HG03095 (cell line): ENCODE data around the gene MYL4.
"Not testable (repeated sequence)": the region's sequence is repeated elsewhere in the genome, so short reads cannot be mapped to it uniquely, and the experiment has no call there.

Source experiments
- ATAC-seq: cut with Tn5 transposase; IDR thresholded peaks from one replicate; pipeline ENCODE4 v1.9.1; 2021; ENCODE audit warnings: moderate library complexity; ENCODE audit not compliant: unreplicated experiment

Gene MYL4

GRCh38 chr17:47269561-47270280, 60.6 kb downstream of the MYL4 start:
- ATAC-seq, result not testable (repeated sequence)

- no peak for ATAC-seq
Measured at GRCh38 chr17:47270946-47271705, 62.0 kb downstream of the MYL4 start.

GRCh38 chr17:47272491-47272890, 63.3 kb downstream of the MYL4 start:
- ATAC-seq, result no peak

GRCh38 chr17:47273245-47273644, 64.1 kb downstream of the MYL4 start:
- ATAC-seq, result no peak
